Prostate gland (tissue), 2 donors: ENCODE data around the gene MEMO1. TPM values are rescaled to one million over a fixed set of nuclear protein-coding genes. Genes with fewer than 3 reads are reported as not detected.
"Not testable (repeated sequence)": the region's sequence is repeated elsewhere in the genome, so short reads cannot be mapped to it uniquely, and the experiment has no call there.

Experiments
- DNase-seq: peaks from one replicate; pipeline ENCODE4 v3.0.0-alpha.2; 2019; ENCODE audit warnings: low spot score
- H3K27ac ChIP-seq, 2 donors: fragments of 200-600 bp; sonication (generic); 2 replicates each; pipeline ENCODE4 v1.5.1; 2017 to 2019
- H3K27me3 ChIP-seq: fragments of 200-600 bp; sonication (generic); replicated peaks from 2 replicates; pipeline ENCODE4 v1.5.1; 2019; ENCODE audit not compliant: insufficient read depth
- H3K36me3 ChIP-seq, 2 donors: fragments of 200-600 bp; sonication (generic); 1 replicate in 1 of 2; 2 replicates in 1 of 2; pipeline versions ENCODE4 v1.5.1 to v1.8.1; 2017 to 2019
- H3K4me1 ChIP-seq: fragments of 200-600 bp; sonication (generic); replicated peaks from 2 replicates; pipeline ENCODE4 v1.5.1; 2019
- H3K4me3 ChIP-seq, 2 donors: fragments of 200-600 bp; sonication (generic); 2 replicates each; pipeline ENCODE4 v1.5.1; 2017 to 2019
- H3K9me3 ChIP-seq: fragments of 200-600 bp; sonication (generic); 2 replicates; pipeline ENCODE4 v1.5.1; 2017
- POLR2A ChIP-seq: fragments of 450-650 bp; IDR thresholded peaks from one replicate; pipeline ENCODE4 v1.6.1; 2016; ENCODE audit warnings: antibody characterized with exemption, mild to moderate bottlenecking
- POLR2AphosphoS5 ChIP-seq: sonication (generic); formaldehyde crosslinking; IDR thresholded peaks from one replicate; pipeline ENCODE4 v1.6.1; 2017; ENCODE audit warnings: antibody characterized with exemption
- WGBS: methylation state at CpG from one replicate; pipeline ENCODE4 v1.1.5; 2018; 5-methylcytosine and 5-hydroxymethylcytosine counted together
- intact Hi-C: fragments of 100-400 bp; cut with DNase I; formaldehyde crosslinking; loops from one replicate; pipeline ENCODE4 v1.14.2; 2022
- total RNA-seq, 2 donors: library from RNA; depleted of rRNA; stranded (reverse); fragments of >200 nt; gene quantifications; one replicate each; pipeline ENCODE4 v1.1.0, GENCODE V29; 2016
- TF ChIP-seq, protein P1 (sequence below), 4 experiments: fragments of 200-600 bp in 2 of 4; fragments of 450-650 bp in 2 of 4; sonication (generic) in 2 of 4; IDR thresholded peaks; 1 replicate in 3 of 4; 2 replicates in 1 of 4; pipeline ENCODE4 v1.5.1; 2016 to 2019; ENCODE audit warnings: antibody characterized with exemption in 4 of 4, mild to moderate bottlenecking in 2 of 4, moderate library complexity in 2 of 4

MEMO1 gene
- total RNA-seq, 2 donors from 2014 or later: 25.7 to 38.7 TPM

- Histone ChIP-seq H3K36me3 (no peaks in the 10 kb centered on the region), H3K27ac (no peak overlapping the region), H3K27me3 (no peaks in the 10 kb centered on the region), H3K4me1 (no peaks in the 10 kb centered on the region), H3K9me3 (no peaks in the 10 kb centered on the region), H3K4me3 (no peak overlapping the region)
- DNase-seq: no peak
- intact Hi-C loops: no loop called here
- no peak for TF ChIP-seq POLR2A
- no peak for TF ChIP-seq POLR2AphosphoS5
- TF ChIP-seq, protein P1, sequence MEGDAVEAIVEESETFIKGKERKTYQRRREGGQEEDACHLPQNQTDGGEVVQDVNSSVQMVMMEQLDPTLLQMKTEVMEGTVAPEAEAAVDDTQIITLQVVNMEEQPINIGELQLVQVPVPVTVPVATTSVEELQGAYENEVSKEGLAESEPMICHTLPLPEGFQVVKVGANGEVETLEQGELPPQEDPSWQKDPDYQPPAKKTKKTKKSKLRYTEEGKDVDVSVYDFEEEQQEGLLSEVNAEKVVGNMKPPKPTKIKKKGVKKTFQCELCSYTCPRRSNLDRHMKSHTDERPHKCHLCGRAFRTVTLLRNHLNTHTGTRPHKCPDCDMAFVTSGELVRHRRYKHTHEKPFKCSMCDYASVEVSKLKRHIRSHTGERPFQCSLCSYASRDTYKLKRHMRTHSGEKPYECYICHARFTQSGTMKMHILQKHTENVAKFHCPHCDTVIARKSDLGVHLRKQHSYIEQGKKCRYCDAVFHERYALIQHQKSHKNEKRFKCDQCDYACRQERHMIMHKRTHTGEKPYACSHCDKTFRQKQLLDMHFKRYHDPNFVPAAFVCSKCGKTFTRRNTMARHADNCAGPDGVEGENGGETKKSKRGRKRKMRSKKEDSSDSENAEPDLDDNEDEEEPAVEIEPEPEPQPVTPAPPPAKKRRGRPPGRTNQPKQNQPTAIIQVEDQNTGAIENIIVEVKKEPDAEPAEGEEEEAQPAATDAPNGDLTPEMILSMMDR (IDR thresholded peaks at IDR 0.05): no peak
- WGBS: 89% methylated on average over 4 of the region's 4 CpGs
These were observed 41.6 kb downstream of the MEMO1 start for GRCh38 chr2:31969178-31969577.

DNA sequence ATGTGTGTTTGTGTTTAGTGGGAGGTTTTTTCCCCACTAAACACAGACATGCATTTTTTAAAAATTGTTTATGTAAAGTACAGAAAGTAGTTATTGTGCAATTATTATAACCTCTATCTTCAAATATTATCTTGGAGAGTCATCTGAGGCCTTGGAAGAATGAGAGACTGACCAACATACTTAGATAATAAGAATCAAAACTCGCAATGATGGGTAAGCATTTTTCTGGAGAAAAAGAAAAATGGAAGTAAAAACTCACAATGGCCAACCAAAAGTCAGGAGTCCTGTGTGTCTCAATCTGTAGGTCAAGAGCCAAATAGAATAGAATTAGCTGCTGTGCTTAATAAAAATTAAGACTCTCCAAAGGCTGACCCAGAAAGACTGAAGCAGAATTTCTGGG, 43.0 kb downstream of the MEMO1 start:
- intact Hi-C loops: no loop called here
- Histone ChIP-seq H3K4me3 (no peak overlapping the region), H3K27ac (no peak overlapping the region), H3K27me3 (no peaks in the 10 kb centered on the region), H3K36me3 (no peaks in the 10 kb centered on the region), H3K4me1 (no peaks in the 10 kb centered on the region), H3K9me3 (no peaks in the 10 kb centered on the region)
- no peak for DNase-seq
- 97% methylated on average over 1 of the region's 1 CpG for WGBS
- TF ChIP-seq POLR2AphosphoS5 (no peak), POLR2A (no peak)
- TF ChIP-seq, protein P1 (IDR thresholded peaks at IDR 0.05): no peak

- H3K27me3 ChIP-seq, H3K9me3 ChIP-seq, H3K36me3 ChIP-seq, H3K27ac ChIP-seq, H3K4me1 ChIP-seq, H3K4me3 ChIP-seq, DNase-seq, intact Hi-C loops: not testable (repeated sequence)
- 93% methylated on average over 6 of the region's 6 CpGs for WGBS
These were observed 44.4 kb downstream of the MEMO1 start for GRCh38 chr2:31966402-31966801.

- TF ChIP-seq, protein P1 (IDR thresholded peaks at IDR 0.05): no peak
- no peak for TF ChIP-seq POLR2A
- TF ChIP-seq POLR2AphosphoS5: no peak
- intact Hi-C loops: no loop called here
- no peak overlapping the region for H3K4me3 ChIP-seq
- no peaks in the 10 kb centered on the region for H3K27me3 ChIP-seq
- no peak for DNase-seq
- H3K4me1 ChIP-seq: no peaks in the 10 kb centered on the region
- H3K36me3 ChIP-seq: no peaks in the 10 kb centered on the region
- no peaks in the 10 kb centered on the region for H3K9me3 ChIP-seq
- no peak overlapping the region for H3K27ac ChIP-seq
- WGBS: 90% methylated on average over 5 of the region's 5 CpGs
These were observed 45.7 kb downstream of the MEMO1 start for GRCh38 chr2:31965094-31965493.

DNA sequence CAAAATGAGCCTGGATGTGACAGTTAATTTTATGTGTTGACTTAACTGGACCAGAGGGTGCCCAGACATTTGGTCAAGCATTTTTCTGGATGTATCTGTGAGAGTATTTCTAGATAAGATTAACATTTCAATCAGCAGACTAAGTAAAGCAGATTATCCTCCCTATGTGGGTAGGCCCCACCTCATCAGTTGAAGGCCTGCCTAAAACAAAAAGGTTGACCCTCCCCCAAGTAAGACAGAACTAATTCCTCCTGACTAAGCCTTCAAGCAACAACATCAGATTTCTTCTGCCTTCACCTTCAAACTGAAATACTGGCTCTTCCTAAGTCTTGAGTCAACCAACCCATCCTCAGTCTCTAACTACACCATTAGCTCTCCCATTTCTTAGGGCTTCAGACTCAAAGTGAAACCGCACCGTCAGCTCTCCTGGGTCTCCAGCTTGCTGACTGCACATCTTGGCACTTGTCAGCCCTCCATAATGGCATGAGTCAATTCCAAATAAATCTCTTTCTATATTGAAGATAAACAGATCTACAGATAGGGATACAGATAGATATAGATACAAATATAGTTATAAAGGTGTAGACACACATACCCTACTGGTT, 47.9 kb downstream of the MEMO1 start:
- WGBS: 96% methylated on average over 2 of the region's 2 CpGs

More for the DNA sequence above, 47.9 kb downstream of the MEMO1 start:
- Histone ChIP-seq H3K36me3 (no peaks in the 10 kb centered on the region), H3K9me3 (no peaks in the 10 kb centered on the region), H3K4me3 (no peak overlapping the region), H3K27me3 (no peaks in the 10 kb centered on the region), H3K27ac (no peak overlapping the region), H3K4me1 (no peaks in the 10 kb centered on the region)
- intact Hi-C loops: no loop called here
- TF ChIP-seq, protein P1 (IDR thresholded peaks at IDR 0.05): no peak
- no peak for DNase-seq
